ENCODE data around the gene ZNF227.
"Not testable (repeated sequence)": the region's sequence is repeated elsewhere in the genome, so short reads cannot be mapped to it uniquely, and the experiment has no call there.

Gene ZNF227

GRCh38 chr19:44212250-44212865, at the start of gene ZNF227:
ZNF227 (plus strand) TSS chr19:44212532; CDS start chr19:44217793, 5,261 bp downstream.
- peak; percentile 81 for DNase-seq

DNA sequence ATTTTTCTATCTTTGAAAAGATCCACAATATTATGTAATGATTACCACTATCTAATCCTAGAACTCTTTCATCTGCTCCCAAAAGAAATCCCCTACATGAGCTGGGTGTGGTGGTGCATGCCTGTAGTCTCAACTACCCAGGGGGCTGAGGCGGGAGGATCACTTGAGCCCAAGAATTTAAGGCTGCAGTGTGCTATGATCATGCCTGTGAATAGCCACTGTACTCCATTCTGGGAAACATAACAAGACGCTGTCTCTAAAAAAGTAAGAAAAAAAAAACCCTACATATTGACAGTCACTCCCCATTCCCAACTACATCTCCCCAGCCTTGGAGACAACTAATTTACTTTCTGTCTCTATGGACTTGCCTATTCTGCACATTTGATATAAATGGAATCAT, 48.5 kb upstream of the ZNF227 start:
- DNase-seq: no peak

DNA sequence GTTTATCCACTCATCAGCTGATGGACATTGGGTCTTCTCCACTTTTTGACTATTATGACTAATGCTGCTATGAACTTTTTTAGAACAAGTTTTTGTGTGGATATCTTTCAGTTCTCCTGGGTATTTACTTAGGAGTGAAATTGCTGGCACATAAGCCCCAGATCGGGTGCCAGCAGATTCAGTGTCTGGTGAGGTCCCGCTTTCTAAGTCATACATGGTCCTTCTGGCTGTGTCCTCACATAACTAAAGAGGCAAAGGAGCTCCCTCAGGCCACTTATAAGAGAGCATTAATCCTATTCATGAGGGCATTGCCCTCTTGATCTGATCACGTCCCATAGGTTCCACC, 48.0 kb upstream of the ZNF227 start:
- DNase-seq: no peak

DNA sequence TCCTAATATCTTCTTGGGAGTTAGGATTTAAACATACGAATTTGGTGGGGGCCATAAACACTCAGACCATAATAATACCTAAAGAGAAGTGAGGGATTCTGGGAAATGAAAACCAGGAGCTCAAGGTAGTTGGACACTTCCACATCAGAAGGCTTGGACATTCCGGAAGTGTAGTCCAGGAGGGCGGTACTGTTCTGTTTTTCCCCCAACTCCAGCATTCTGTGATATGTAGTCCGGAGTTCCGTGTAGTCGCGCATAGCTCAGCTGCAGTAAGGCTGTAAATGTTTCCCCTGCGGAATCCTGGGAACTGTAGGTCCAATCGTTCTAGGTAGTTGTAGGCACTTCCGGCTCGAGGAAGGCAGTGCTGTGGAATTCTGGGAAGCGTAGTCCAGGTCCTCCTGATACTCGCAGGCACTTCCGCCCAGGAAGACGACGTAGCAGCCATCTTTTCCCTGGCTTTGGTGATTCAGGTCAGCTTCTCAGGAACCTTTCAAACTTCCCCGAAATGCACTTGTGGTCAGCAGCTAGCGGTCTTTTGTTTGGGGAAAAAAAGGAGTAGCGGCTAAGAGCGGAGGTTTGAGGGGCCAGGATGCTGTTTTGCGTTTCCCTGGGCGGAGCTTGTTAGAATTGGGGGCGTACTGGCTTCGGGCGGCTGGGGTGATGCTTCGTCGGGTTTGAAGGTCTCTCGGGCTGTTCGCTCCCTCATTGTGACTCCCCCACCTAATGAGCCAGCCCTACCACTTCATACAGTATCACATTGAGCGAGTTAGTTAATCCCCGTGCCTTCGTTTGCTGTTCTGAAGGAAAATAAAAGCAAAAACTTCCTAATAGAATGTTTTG, 47.4 kb upstream of the ZNF227 start, which contains the start of gene ZNF226:
Gene ZNF226 (plus strand): TSS at position 428 of the 840 bp plus-strand sequence. CDS start 4,981 bp downstream, outside the sequence.
- DNase-seq: peak; percentile 91

DNA sequence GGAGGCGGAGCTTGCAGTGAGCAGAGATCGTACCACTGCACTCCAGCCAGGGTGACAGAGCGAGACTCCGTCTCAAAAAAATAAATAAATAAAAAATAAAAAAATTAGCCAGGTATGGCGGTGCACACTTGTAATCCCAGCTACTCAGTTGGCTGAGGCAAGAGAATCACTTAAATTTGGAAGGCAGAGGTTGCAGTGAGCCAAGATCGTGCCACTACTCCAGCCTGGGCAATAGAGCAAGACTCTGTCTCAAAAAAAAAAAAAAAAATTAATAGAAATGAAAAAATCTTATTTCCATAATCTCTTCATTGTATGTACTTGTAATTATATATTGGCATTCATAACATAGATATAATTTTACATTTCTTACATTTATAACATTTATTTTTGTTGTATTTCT, 41.7 kb upstream of the ZNF227 start:
- not testable (repeated sequence) for DNase-seq

- DNase-seq: no peak
Observed at GRCh38 chr19:44176590-44176989, 35.7 kb upstream of the ZNF227 start.

DNA sequence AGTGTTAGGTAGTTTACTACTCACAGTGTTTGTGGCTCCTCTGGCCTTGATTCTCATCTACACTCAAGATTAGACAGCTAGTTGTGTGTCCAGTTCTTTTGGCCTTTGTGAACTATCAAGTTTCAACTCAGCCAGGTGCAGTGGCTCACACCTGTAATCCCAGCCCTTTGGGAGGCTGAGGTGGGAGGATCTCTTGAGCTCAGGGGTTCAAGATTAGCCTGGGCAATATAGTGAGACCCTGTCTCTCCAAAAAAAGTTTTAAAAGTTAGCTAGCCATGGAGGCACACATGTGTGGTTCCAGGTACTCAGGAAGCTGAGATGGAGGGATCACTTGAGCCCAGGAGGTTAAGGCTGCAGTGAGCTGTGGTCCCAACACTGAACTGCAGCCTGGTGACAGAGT, 31.4 kb upstream of the ZNF227 start:
- DNase-seq: no peak

DNA sequence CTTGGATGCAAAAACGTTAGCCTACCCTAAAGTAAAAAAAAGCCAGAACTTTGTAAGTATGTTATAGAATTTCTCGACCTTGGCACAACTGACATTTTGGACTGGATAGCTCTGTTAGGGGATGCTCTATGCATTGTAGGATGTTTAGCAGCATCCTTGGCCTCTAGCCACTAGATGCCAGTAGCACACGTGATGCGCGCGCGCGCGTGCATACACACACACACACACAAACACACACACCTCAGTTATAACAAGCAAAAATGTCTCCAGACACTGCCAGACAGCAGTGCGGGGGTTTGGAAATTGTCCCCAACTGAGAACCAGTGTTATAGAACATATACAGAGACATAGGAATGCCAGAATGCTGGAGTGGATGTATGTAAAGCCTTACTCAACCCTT, 30.2 kb upstream of the ZNF227 start:
- DNase-seq: no peak

- DNase-seq: no peak
Observed at GRCh38 chr19:44190020-44190419, 22.3 kb upstream of the ZNF227 start.

- DNase-seq: no peak
Observed at GRCh38 chr19:44192127-44192526, 20.2 kb upstream of the ZNF227 start.

DNA sequence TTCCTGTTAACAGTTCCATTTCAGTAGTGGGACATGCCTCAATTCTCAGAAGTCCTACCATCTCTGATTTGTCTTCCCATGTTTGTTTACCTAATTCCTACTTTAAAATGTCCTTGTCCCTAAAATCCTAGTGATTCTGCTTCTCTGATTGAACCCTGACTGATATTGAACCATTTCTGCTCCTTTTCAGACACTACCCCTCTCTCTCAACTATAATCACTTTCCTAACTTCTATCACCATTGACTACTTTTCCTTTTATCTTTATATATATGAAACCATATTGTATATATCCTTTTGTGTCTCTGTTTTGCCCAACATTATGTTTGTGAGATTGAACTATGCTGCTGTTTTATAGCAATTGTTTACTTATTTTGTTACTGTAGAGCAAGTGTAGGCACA, 15.6 kb upstream of the ZNF227 start:
- DNase-seq: no peak

DNA sequence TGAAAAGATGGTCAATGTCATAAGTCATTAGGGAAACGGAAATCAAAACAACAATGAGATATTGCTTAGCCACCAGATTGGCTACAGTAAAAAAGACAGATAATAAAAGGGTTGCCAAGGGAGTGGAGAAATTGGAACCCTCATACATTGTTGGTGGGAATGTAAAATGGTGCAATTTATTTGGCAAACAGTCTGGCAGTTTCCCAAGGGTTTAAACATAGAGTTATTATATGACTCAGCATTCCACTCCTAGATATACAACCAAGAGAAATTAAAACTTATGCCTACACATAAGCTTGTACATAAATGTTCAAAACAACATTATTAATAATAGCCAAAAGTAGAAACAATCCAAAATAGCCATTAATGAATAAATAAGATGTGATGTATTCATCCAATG, 9.9 kb upstream of the ZNF227 start:
- no peak for DNase-seq

DNA sequence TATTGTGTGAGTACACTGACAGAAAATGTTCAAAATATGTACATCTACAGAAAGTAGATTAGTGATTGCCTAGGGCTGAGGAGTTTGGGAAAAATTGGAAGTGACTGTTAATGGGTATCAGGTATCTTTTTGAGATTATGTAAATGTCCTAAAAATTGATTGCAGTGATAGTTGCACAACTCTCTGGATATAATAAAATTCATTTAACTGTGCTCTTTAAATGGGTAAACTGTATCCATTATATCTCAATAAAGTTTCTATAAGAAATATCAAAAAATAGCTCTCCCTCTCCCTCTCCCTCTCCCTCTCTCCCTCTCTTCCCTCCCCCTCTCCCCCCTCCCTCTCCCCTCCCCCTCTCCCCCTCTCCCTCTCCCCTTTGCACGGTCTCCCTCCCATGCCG, 9.4 kb upstream of the ZNF227 start:
- no peak for DNase-seq

GRCh38 chr19:44203877-44204276, 8.5 kb upstream of the ZNF227 start:
- DNase-seq: not testable (repeated sequence)

GRCh38 chr19:44204772-44205171, 7.6 kb upstream of the ZNF227 start:
- no peak for DNase-seq

- peak; percentile 85 to 86 for DNase-seq
Observed at GRCh38 chr19:44207126-44207803, 5.1 kb upstream of the ZNF227 start.

GRCh38 chr19:44212866-44213346, 574 bp downstream of the ZNF227 start:
- DNase-seq: no peak

DNA sequence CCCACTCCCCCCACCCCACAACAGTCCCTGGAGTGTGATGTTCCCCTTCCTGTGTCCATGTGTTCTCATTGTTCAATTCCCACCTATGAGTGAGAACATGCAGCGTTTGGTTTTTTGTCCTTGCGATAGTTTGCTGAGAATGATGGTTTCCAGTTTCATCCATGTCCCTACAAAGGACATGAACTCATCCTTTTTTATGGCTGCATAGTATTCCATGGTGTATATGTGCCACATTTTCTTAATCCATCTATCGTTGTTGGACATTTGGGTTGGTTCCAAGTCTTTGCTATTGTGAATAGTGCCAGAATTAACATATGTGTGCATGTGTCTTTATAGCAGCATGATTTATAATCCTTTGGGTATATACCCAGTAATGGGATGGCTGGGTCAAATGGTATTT, 7.6 kb downstream of the ZNF227 start:
- DNase-seq: not testable (repeated sequence)

GRCh38 chr19:44220761-44221160, 8.4 kb downstream of the ZNF227 start:
- DNase-seq: not testable (repeated sequence)

DNA sequence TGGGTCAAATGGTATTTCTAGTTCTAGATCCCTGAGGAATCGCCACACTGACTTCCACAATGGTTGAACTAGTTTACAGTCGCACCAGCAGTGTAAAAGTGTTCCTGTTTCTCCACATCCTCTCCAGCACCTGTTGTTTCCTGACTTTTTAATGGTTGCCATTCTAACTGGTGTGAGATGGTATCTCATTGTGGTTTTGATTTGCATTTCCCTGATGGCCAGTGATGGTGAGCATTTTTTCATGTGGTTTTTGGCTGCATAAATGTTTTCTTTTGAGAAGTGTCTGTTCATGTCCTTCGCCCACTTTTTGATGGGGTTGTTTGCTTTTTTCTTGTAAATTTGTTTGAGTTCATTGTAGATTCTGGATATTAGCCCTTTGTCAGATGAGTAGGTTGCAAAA, 9.0 kb downstream of the ZNF227 start:
- DNase-seq: not testable (repeated sequence)

GRCh38 chr19:44228318-44228717, 16.0 kb downstream of the ZNF227 start:
- DNase-seq: no peak

- DNase-seq: no peak
Observed at GRCh38 chr19:44232867-44233266, 20.5 kb downstream of the ZNF227 start.

GRCh38 chr19:44236384-44236783, 24.1 kb downstream of the ZNF227 start:
- DNase-seq: no peak

DNA sequence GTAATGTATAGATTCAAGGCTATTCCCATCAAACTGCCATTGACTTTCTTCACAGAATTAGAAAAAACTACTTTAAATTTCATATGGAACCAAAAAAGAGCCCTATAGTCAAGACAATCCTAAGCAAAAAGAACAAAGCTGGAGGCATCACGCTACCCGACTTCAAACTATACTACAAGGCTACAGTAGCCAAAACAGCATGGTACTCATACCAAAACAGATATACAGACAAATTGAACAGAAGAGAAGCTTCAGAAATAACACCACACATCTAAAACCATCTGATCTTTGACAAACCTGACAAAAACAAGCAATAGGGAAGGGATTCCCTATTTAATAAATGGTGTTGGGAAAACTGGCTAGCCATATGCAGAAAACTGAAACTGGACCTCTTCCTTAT, 40.0 kb downstream of the ZNF227 start:
- DNase-seq: not testable (repeated sequence)
